Loucy (cell line): ENCODE measurements around the gene APOA4.
A peak's percentile ranks its signal among the peaks of the same experiment; 100 is the strongest.

Experiments
- H2AFZ ChIP-seq: fragments of 200-600 bp; sonication (generic); 2 replicates; pipeline ENCODE4 v1.6.0; 2016; ENCODE audit warnings: antibody characterized with exemption, mild to moderate bottlenecking, low read length, moderate library complexity
- H3F3A ChIP-seq: fragments of 200-600 bp; 2 replicates; pipeline ENCODE4 v1.6.0; 2016; ENCODE audit warnings: antibody characterized with exemption, low read depth, mild to moderate bottlenecking
- H3K27me3 ChIP-seq: fragments of 200-600 bp; sonication (generic); 2 replicates; pipeline ENCODE4 v1.6.1; 2014; ENCODE audit warnings: low read length, mild to moderate bottlenecking; ENCODE audit not compliant: insufficient read depth, poor library complexity, severe bottlenecking
- H3K36me3 ChIP-seq: fragments of 200-600 bp; sonication (generic); 2 replicates; pipeline ENCODE4 v1.6.1; 2016; ENCODE audit warnings: low read length; ENCODE audit not compliant: insufficient read depth
- H3K4me1 ChIP-seq: fragments of 200-600 bp; sonication (generic); 2 replicates; pipeline ENCODE4 v1.5.1; 2014; ENCODE audit warnings: low read length, mild to moderate bottlenecking; ENCODE audit not compliant: insufficient read depth, poor library complexity, severe bottlenecking
- H3K4me2 ChIP-seq: fragments of 200-600 bp; sonication (generic); 2 replicates; pipeline ENCODE4 v1.6.0; 2014; ENCODE audit warnings: antibody characterized with exemption, low read length, low read depth, mild to moderate bottlenecking; ENCODE audit not compliant: poor library complexity, severe bottlenecking
- H3K4me3 ChIP-seq: fragments of 200-600 bp; sonication (generic); 2 replicates; pipeline ENCODE4 v1.5.1; 2014; ENCODE audit warnings: low read length, mild to moderate bottlenecking, mixed read lengths; ENCODE audit not compliant: poor library complexity, severe bottlenecking
- H3K79me2 ChIP-seq: fragments of 200-600 bp; sonication (generic); 2 replicates; pipeline ENCODE4 v1.6.1; 2014; ENCODE audit warnings: low read length; ENCODE audit not compliant: insufficient read depth
- H3K9ac ChIP-seq: fragments of 200-600 bp; sonication (generic); 2 replicates; pipeline ENCODE4 v1.6.0; 2014; ENCODE audit warnings: mild to moderate bottlenecking, low read depth, low read length, moderate library complexity; ENCODE audit not compliant: poor library complexity, severe bottlenecking
- H3K9me2 ChIP-seq: fragments of 200-600 bp; sonication (generic); replicated peaks from 2 replicates; pipeline ENCODE4 v1.6.1; 2016; ENCODE audit warnings: low read depth, low read length, mixed read lengths
- H3K9me3 ChIP-seq: fragments of 200-600 bp; sonication (generic); 2 replicates; pipeline ENCODE4 v1.6.1; 2014; ENCODE audit warnings: mild to moderate bottlenecking, antibody characterized with exemption, low read length, low read depth; ENCODE audit not compliant: insufficient read depth
- H4K20me1 ChIP-seq: fragments of 200-600 bp; sonication (generic); 2 replicates; pipeline ENCODE4 v1.6.0; 2014; ENCODE audit warnings: antibody characterized with exemption, low read length, mild to moderate bottlenecking; ENCODE audit not compliant: insufficient read depth, poor library complexity, severe bottlenecking
- EZH2phosphoT487 ChIP-seq: fragments of 200-600 bp; IDR thresholded peaks from 2 replicates; pipeline ENCODE4 v1.6.1; 2018; ENCODE audit warnings: antibody characterized with exemption, mild to moderate bottlenecking, moderate library complexity, borderline replicate concordance
- TF ChIP-seq, protein P1 (sequence below): fragments of 200-600 bp; sonication (generic); conservative IDR thresholded peaks from 2 replicates; pipeline ENCODE4 v1.5.1; 2014; ENCODE audit warnings: mild to moderate bottlenecking, antibody characterized with exemption, low read length

Gene APOA4

DNA sequence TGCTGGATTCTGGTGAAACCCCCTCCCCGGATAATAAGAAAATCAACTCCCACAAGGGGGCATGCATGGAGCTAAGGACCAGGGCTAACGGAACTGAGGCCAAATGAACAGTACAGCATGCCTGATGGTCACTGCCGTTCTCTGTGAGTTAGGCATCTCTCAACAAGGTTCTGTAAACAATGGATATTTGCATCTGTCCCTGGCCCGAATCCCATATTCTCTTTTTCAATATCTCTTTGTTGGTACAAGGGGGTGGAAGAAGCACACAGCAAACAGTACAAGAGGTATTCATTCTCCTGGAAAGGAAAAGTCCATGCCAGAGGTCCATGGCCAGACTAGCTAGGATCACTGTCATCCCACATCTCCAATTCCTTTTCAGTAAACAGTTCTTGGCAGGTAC lies 46.5 kb upstream of the APOA4 start:
- Histone ChIP-seq H3K4me3 (peak overlapping the region; percentile 52), H3K9me2 (no peaks in the 10 kb centered on the region), H2AFZ (no peak overlapping the region), H3F3A (peaks cover 17% of the 10 kb centered on the region), H3K4me1 (peaks cover 47% of the 10 kb centered on the region), H3K79me2 (no peaks in the 10 kb centered on the region), H3K4me2 (peak overlapping the region; percentile 73), H3K9ac (peak overlapping the region; percentile 70), H3K36me3 (peaks cover 59% of the 10 kb centered on the region), H3K27me3 (no peaks in the 10 kb centered on the region), H4K20me1 (no peaks in the 10 kb centered on the region), H3K9me3 (no peaks in the 10 kb centered on the region)
- TF ChIP-seq, protein P1, sequence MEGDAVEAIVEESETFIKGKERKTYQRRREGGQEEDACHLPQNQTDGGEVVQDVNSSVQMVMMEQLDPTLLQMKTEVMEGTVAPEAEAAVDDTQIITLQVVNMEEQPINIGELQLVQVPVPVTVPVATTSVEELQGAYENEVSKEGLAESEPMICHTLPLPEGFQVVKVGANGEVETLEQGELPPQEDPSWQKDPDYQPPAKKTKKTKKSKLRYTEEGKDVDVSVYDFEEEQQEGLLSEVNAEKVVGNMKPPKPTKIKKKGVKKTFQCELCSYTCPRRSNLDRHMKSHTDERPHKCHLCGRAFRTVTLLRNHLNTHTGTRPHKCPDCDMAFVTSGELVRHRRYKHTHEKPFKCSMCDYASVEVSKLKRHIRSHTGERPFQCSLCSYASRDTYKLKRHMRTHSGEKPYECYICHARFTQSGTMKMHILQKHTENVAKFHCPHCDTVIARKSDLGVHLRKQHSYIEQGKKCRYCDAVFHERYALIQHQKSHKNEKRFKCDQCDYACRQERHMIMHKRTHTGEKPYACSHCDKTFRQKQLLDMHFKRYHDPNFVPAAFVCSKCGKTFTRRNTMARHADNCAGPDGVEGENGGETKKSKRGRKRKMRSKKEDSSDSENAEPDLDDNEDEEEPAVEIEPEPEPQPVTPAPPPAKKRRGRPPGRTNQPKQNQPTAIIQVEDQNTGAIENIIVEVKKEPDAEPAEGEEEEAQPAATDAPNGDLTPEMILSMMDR = peak; percentile 16; the same call in 1 of the 2 replicates
- no peak for TF ChIP-seq EZH2phosphoT487

DNA sequence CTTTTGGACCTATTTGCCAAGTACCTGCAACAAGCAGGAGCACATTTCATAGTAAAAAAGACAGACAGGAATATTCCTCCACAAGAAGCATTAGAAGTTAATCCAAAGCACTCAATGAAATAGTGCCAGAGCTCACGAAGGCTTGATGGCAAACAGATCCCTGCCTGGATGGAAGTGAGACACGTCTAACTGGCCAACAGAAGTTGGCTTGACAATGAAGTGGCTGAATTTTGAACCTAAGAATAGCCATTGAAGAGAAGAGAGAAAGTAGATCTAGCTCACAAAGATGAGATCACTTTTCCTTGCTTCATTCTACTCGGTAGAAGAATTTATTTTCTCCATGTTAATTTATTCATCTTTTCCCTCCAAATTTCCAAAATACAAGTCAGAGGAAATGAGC lies 45.0 kb upstream of the APOA4 start:
- no peak overlapping the region for H2AFZ ChIP-seq
- H3K4me2 ChIP-seq = no peak overlapping the region
- H3K27me3 ChIP-seq = no peaks in the 10 kb centered on the region
- no peaks in the 10 kb centered on the region for H3K79me2 ChIP-seq
- no peak overlapping the region for H3K9ac ChIP-seq
- no peaks in the 10 kb centered on the region for H3K9me2 ChIP-seq
- peaks cover 40% of the 10 kb centered on the region for H3K4me1 ChIP-seq
- no peaks in the 10 kb centered on the region for H3K9me3 ChIP-seq
- peaks cover 63% of the 10 kb centered on the region for H3K36me3 ChIP-seq
- H3K4me3 ChIP-seq = no peak overlapping the region
- TF ChIP-seq, protein P1 = no peak
- no peak for TF ChIP-seq EZH2phosphoT487
- H3F3A ChIP-seq = peaks cover 17% of the 10 kb centered on the region
- H4K20me1 ChIP-seq = no peaks in the 10 kb centered on the region

DNA sequence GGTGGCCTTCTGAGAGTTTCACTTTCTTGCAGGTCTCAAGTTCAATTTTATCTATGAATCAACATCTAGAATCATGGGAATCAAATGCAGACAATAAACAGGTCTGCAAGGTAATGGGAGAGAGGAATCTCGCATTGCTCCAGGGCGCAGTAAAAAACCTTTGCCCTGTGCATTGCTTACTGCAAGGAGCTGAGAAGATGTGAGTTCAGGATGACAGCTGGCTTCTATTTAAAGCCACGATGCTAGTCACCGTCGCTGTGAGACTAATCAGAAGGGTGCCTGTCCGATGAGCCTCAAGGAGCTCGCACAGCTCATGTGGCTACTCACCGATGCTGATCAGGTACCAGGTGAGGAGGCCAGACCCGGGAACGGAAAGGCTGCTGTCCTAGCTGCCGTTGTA lies 44.5 kb upstream of the APOA4 start:
- Histone ChIP-seq H3K27me3 (no peaks in the 10 kb centered on the region), H3K36me3 (peaks cover 59% of the 10 kb centered on the region), H3K9me3 (no peaks in the 10 kb centered on the region), H3K9me2 (no peaks in the 10 kb centered on the region), H2AFZ (no peak overlapping the region), H4K20me1 (no peaks in the 10 kb centered on the region), H3F3A (peaks cover 17% of the 10 kb centered on the region), H3K4me2 (no peak overlapping the region), H3K79me2 (no peaks in the 10 kb centered on the region), H3K4me1 (peaks cover 40% of the 10 kb centered on the region), H3K4me3 (no peak overlapping the region), H3K9ac (no peak overlapping the region)
- TF ChIP-seq, protein P1 = no peak
- TF ChIP-seq EZH2phosphoT487 = no peak
